Keratinocyte (primary cell): ENCODE data around the gene MAPK1.

Experiments used
- EZH2 ChIP-seq: IDR thresholded peaks from one replicate; pipeline ENCODE4 v1.6.1; 2012; ENCODE audit warnings: inconsistent platforms, mild to moderate bottlenecking, low read length, moderate library complexity
- TF ChIP-seq, protein P1 (sequence below), 3 experiments: IDR thresholded peaks in 1 of 3; conservative IDR thresholded peaks in 1 of 3; optimal IDR thresholded peaks in 1 of 3; 2 replicates in 2 of 3; 3 replicates in 1 of 3; pipeline versions ENCODE3 to v1.5.1; 2011; ENCODE audit warnings: low read length in 3 of 3, mild to moderate bottlenecking in 3 of 3, moderate library complexity in 2 of 3, control low read depth in 1 of 3, inconsistent platforms in 1 of 3; ENCODE audit not compliant: insufficient read depth in 2 of 3; ENCODE audit errors: extremely low read depth in 1 of 3

DNA sequence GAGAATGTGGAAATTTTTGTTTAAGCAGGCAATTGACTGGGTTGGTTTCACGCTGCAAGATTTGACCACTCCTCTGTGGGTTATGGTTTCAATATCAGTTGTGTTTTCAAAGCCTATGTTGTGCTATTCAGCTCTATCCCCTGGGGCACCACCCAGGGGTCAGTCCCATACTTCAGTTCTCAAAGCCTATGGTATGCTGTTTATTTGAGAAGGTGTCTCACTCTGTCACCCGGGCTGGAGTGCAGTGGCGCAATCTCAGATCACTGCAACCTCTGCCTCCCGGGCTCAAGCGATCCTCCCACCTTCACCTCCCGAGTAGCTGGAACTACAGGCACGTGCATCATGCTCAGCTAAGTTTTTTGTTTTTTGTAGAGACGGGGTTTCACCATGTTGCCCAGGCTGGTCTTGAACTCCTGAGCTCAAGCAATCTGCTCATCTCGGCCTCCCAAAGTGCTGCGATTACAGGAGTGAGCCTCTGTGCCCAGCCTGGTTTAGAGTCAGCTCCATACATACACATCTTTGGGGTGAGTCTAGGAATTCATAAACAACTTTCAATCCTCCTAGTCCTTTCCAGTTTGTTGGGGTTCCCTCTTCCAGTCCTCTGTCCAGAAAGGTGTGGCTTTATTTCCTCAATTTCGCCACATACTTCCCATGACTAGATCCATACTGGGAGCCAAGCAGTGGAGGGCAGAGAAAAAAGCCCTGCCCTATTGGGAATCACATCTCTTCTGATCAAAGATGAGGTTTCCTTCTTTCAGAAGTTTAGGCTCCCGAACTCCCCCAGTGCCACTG is 35.0 kb upstream of the MAPK1 start:
- TF ChIP-seq, protein P1, sequence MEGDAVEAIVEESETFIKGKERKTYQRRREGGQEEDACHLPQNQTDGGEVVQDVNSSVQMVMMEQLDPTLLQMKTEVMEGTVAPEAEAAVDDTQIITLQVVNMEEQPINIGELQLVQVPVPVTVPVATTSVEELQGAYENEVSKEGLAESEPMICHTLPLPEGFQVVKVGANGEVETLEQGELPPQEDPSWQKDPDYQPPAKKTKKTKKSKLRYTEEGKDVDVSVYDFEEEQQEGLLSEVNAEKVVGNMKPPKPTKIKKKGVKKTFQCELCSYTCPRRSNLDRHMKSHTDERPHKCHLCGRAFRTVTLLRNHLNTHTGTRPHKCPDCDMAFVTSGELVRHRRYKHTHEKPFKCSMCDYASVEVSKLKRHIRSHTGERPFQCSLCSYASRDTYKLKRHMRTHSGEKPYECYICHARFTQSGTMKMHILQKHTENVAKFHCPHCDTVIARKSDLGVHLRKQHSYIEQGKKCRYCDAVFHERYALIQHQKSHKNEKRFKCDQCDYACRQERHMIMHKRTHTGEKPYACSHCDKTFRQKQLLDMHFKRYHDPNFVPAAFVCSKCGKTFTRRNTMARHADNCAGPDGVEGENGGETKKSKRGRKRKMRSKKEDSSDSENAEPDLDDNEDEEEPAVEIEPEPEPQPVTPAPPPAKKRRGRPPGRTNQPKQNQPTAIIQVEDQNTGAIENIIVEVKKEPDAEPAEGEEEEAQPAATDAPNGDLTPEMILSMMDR (optimal IDR thresholded peaks at IDR 0.05 in 1 of 3, IDR thresholded peaks at IDR 0.05 in 1 of 3, conservative IDR thresholded peaks at IDR 0.05 in 1 of 3; ENCODE audit: extremely low read depth in 1 of 3, insufficient read depth in 2 of 3, low read length in 3 of 3), result no peak
- TF ChIP-seq EZH2, result no peak
